Trophoblast cell (in vitro differentiated cells and primary cell): Measurements from ENCODE around the gene ELF2.

ENCODE experiments used
- DNase-seq, 2 donors: peaks; one replicate each; pipeline ENCODE4 v3.0.0-alpha.2; 2016
- H2AFZ ChIP-seq: 2 replicates; pipeline ENCODE4 v1.6.1; 2013; ENCODE audit warnings: low read length, moderate library complexity, mild to moderate bottlenecking; ENCODE audit not compliant: insufficient read depth, poor library complexity
- H2AK5ac ChIP-seq: 2 replicates; pipeline ENCODE4 v1.6.1; 2013; ENCODE audit warnings: mild to moderate bottlenecking, low read length
- H2BK120ac ChIP-seq: 2 replicates; pipeline ENCODE4 v1.6.1; 2013; ENCODE audit warnings: low read length, mild to moderate bottlenecking, moderate library complexity; ENCODE audit not compliant: insufficient read depth, poor library complexity
- H2BK12ac ChIP-seq: 2 replicates; pipeline ENCODE4 v1.6.1; 2013; ENCODE audit warnings: mild to moderate bottlenecking, low read length, moderate library complexity
- H2BK5ac ChIP-seq: 2 replicates; pipeline ENCODE4 v1.6.1; 2013; ENCODE audit warnings: low read length, low read depth, moderate library complexity, mild to moderate bottlenecking; ENCODE audit not compliant: poor library complexity
- H3K14ac ChIP-seq: 2 replicates; pipeline ENCODE4 v1.6.1; 2013; ENCODE audit warnings: mild to moderate bottlenecking, low read length
- H3K18ac ChIP-seq: 2 replicates; pipeline ENCODE4 v1.6.1; 2013; ENCODE audit warnings: mild to moderate bottlenecking, low read length
- H3K23ac ChIP-seq: 2 replicates; pipeline ENCODE4 v1.6.1; 2013; ENCODE audit warnings: low read length
- H3K27ac ChIP-seq: 2 replicates; pipeline ENCODE4 v1.5.1; 2013; ENCODE audit warnings: low read depth, mild to moderate bottlenecking, inconsistent platforms, low read length, moderate library complexity
- H3K27me3 ChIP-seq: 2 replicates; pipeline ENCODE4 v1.6.1; 2013; ENCODE audit warnings: inconsistent platforms, mild to moderate bottlenecking, low read length, moderate library complexity; ENCODE audit not compliant: insufficient read depth
- H3K36me3 ChIP-seq, 2 experiments: 1 replicate in 1 of 2; 2 replicates in 1 of 2; pipeline ENCODE4 v1.6.1; 2013; ENCODE audit warnings: low read length in 2 of 2, mild to moderate bottlenecking in 2 of 2, moderate library complexity in 1 of 2; ENCODE audit not compliant: insufficient read depth in 2 of 2, control insufficient read depth in 1 of 2
- H3K4ac ChIP-seq: 2 replicates; pipeline ENCODE4 v1.6.1; 2013; ENCODE audit warnings: low read depth, mild to moderate bottlenecking, low read length, moderate library complexity
- H3K4me1 ChIP-seq, 2 experiments: 1 replicate in 1 of 2; 2 replicates in 1 of 2; pipeline ENCODE4 v1.6.1; 2013; ENCODE audit warnings: low read length in 2 of 2, mild to moderate bottlenecking in 2 of 2, moderate library complexity in 1 of 2; ENCODE audit not compliant: insufficient read depth in 2 of 2, control insufficient read depth in 1 of 2
- H3K4me2 ChIP-seq: 2 replicates; pipeline ENCODE4 v1.6.1; 2013; ENCODE audit warnings: inconsistent platforms, mild to moderate bottlenecking, low read length, moderate library complexity
- H3K4me3 ChIP-seq: 2 replicates; pipeline ENCODE4 v1.5.1; 2013; ENCODE audit warnings: mild to moderate bottlenecking, low read depth, low read length, inconsistent platforms
- H3K79me1 ChIP-seq: one replicate; pipeline ENCODE4 v1.6.1; 2013; ENCODE audit warnings: low read length
- H3K79me2 ChIP-seq: 2 replicates; pipeline ENCODE4 v1.6.1; 2013; ENCODE audit warnings: low read length, mild to moderate bottlenecking; ENCODE audit not compliant: control insufficient read depth, insufficient read depth, poor library complexity
- H3K9ac ChIP-seq: 2 replicates; pipeline ENCODE4 v1.6.1; 2013; ENCODE audit warnings: mild to moderate bottlenecking, low read length
- H3K9me3 ChIP-seq: 2 replicates; pipeline ENCODE4 v1.6.1; 2013; ENCODE audit warnings: low read depth, mild to moderate bottlenecking, control low read depth, inconsistent platforms, low read length; ENCODE audit not compliant: insufficient read depth
- H4K12ac ChIP-seq: 2 replicates; pipeline ENCODE4 v1.6.1; 2013; ENCODE audit warnings: low read depth, mild to moderate bottlenecking, low read length, moderate library complexity
- H4K8ac ChIP-seq: 2 replicates; pipeline ENCODE4 v1.6.1; 2013; ENCODE audit warnings: low read depth, mild to moderate bottlenecking, low read length, moderate library complexity
- H4K91ac ChIP-seq: one replicate; pipeline ENCODE4 v1.6.1; 2013; ENCODE audit warnings: low read depth, mild to moderate bottlenecking, low read length, moderate library complexity
- WGBS: extraction: QIAGEN DNeasy Blood & Tissue Kit; methylation state at CpG from one replicate; pipeline ENCODE4 v1.1.7; 2013; ENCODE audit warnings: missing lambda C conversion rate; ENCODE audit not compliant: insufficient read length, insufficient coverage; ENCODE audit errors: extremely low coverage; 5-methylcytosine and 5-hydroxymethylcytosine counted together

The ELF2 gene

DNA sequence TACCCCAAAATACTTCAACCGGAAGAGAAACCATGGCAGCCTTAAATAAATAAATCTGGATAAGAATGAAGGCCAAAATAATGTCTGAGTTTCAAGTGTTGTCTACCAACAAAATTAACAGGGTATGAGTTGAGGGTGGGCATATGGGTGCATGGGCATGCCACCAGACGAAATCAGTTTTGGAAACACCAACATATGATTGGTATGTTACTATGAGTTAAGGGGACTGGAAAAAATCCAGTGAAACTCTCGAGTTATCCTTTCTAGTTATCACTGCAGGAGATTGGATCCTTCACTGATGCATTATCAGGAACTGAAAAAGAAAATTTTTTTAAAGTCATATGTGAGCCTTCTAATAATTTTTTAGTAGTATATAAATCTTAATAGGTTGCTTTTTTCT lies 129.0 kb downstream of the ELF2 start:
- no peak for DNase-seq
- no peak overlapping the region for H3K4me3 ChIP-seq
- H2BK120ac ChIP-seq: no peak overlapping the region
- H3K4ac ChIP-seq: no peak overlapping the region
- H2AK5ac ChIP-seq: no peak overlapping the region
- H3K9ac ChIP-seq: no peak overlapping the region
- no peaks in the 10 kb centered on the region for H3K79me2 ChIP-seq
- no peak overlapping the region for H4K91ac ChIP-seq
- H3K9me3 ChIP-seq: no peaks in the 10 kb centered on the region
- H4K8ac ChIP-seq: no peak overlapping the region
- H3K36me3 ChIP-seq: peaks cover 12 to 15% of the 10 kb centered on the region in 2 experiments
- no peaks in the 10 kb centered on the region for H3K27me3 ChIP-seq
- no CpG with 5 or more reads among the region's 3 CpGs for WGBS
- no peak overlapping the region for H2AFZ ChIP-seq
- no peaks in the 10 kb centered on the region for H3K79me1 ChIP-seq
- no peak overlapping the region for H2BK5ac ChIP-seq
- no peaks in the 10 kb centered on the region for H3K4me1 ChIP-seq
- no peak overlapping the region for H3K27ac ChIP-seq
- no peak overlapping the region for H3K4me2 ChIP-seq
- no peak overlapping the region for H3K23ac ChIP-seq
- no peak overlapping the region for H3K14ac ChIP-seq
- no peak overlapping the region for H4K12ac ChIP-seq
- H2BK12ac ChIP-seq: no peak overlapping the region
- H3K18ac ChIP-seq: no peak overlapping the region

DNA sequence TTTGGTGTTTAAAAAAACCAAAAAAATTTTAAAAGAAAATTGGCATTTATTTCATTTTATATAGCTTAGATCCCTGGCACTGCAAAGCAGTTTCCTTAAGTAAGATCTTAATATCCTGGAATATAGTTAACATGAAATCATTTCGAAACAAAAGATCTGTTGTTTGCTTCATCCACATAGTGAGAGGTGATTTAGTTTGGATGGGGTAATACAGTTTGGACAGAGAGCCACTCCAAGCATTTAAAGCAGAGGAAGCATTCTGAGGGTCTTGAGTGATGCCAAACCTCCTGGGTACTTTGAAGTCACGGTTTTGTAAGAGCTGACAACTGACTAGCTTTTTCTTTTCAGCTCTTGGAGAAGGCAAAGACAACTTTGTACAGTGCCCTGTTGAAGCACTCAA lies 132.7 kb downstream of the ELF2 start:
- Histone ChIP-seq H3K14ac (no peak overlapping the region), H2BK5ac (no peak overlapping the region), H3K4ac (no peak overlapping the region), H2BK120ac (no peak overlapping the region), H3K36me3 (peaks cover 15 to 17% of the 10 kb centered on the region in 2 experiments), H3K9me3 (no peaks in the 10 kb centered on the region), H3K79me1 (no peaks in the 10 kb centered on the region), H4K91ac (no peak overlapping the region), H3K27me3 (no peaks in the 10 kb centered on the region), H3K27ac (no peak overlapping the region), H3K4me1 (no peaks in the 10 kb centered on the region), H3K23ac (no peak overlapping the region), H3K9ac (no peak overlapping the region), H3K18ac (no peak overlapping the region), H2BK12ac (no peak overlapping the region), H2AK5ac (no peak overlapping the region), H4K12ac (no peak overlapping the region), H3K4me2 (no peak overlapping the region), H2AFZ (no peak overlapping the region), H3K79me2 (no peaks in the 10 kb centered on the region), H4K8ac (no peak overlapping the region), H3K4me3 (no peak overlapping the region)
- no CpG with 5 or more reads among the region's 2 CpGs for WGBS
- no peak for DNase-seq

GRCh38 chr4:139042981-139043460 lies 134.0 kb downstream of the ELF2 start:
- Histone ChIP-seq H4K12ac (no peak overlapping the region), H2AFZ (no peak overlapping the region), H2BK12ac (no peak overlapping the region), H3K9me3 (no peaks in the 10 kb centered on the region), H4K91ac (no peak overlapping the region), H2AK5ac (no peak overlapping the region), H3K27ac (no peak overlapping the region), H2BK120ac (no peak overlapping the region), H3K27me3 (no peaks in the 10 kb centered on the region), H4K8ac (no peak overlapping the region), H3K4me1 (no peaks in the 10 kb centered on the region), H3K4me2 (no peak overlapping the region), H3K79me1 (no peaks in the 10 kb centered on the region), H2BK5ac (no peak overlapping the region), H3K4me3 (no peak overlapping the region), H3K18ac (no peak overlapping the region), H3K4ac (no peak overlapping the region), H3K79me2 (no peaks in the 10 kb centered on the region), H3K9ac (no peak overlapping the region), H3K23ac (no peak overlapping the region), H3K36me3 (peaks cover 15 to 16% of the 10 kb centered on the region in 2 experiments), H3K14ac (no peak overlapping the region)
- no peak for DNase-seq
- no CpG with 5 or more reads among the region's 10 CpGs for WGBS

- Histone ChIP-seq H3K27me3 (no peaks in the 10 kb centered on the region), H3K36me3 (peaks cover 9 to 10% of the 10 kb centered on the region in 2 experiments), H3K79me1 (no peaks in the 10 kb centered on the region), H3K9ac (no peak overlapping the region), H3K27ac (no peak overlapping the region), H2AFZ (no peak overlapping the region), H2BK12ac (no peak overlapping the region), H3K14ac (no peak overlapping the region), H4K12ac (no peak overlapping the region), H3K4me2 (no peak overlapping the region), H3K9me3 (no peaks in the 10 kb centered on the region), H3K23ac (no peak overlapping the region), H3K4me3 (no peak overlapping the region), H3K4ac (no peak overlapping the region), H3K79me2 (peaks cover 15% of the 10 kb centered on the region), H3K4me1 (no peaks in the 10 kb centered on the region), H3K18ac (no peak overlapping the region), H4K91ac (no peak overlapping the region), H2BK5ac (no peak overlapping the region), H2BK120ac (no peak overlapping the region), H4K8ac (no peak overlapping the region), H2AK5ac (no peak overlapping the region)
- WGBS: no CpG with 5 or more reads among the region's 1 CpG
- no peak for DNase-seq
Observed at GRCh38 chr4:139038874-139039443, 138.1 kb downstream of the ELF2 start.
